ENCODE data around the gene GCN1.
"Not testable (repeated sequence)": the region's sequence is repeated elsewhere in the genome, so short reads cannot be mapped to it uniquely, and the experiment has no call there.

The GCN1 gene

GRCh38 chr12:120194534-120195395, at the start of gene GCN1:
Gene GCN1, minus strand, starts transcription at chr12:120194715. Its CDS starts 18 bp downstream, at chr12:120194697.
- in situ Hi-C loops (cut with HindIII; ENCODE audit: low sequenced_read_pairs) = no loop called here

GRCh38 chr12:120242971-120243699, 48.6 kb upstream of the GCN1 start:
- in situ Hi-C loops (cut with HindIII; ENCODE audit: low sequenced_read_pairs) = no loop called here

- in situ Hi-C loops (cut with HindIII; ENCODE audit: low sequenced_read_pairs) = no loop called here
Observed at GRCh38 chr12:120242275-120242799, 47.8 kb upstream of the GCN1 start.

GRCh38 chr12:120241561-120242274, 47.2 kb upstream of the GCN1 start:
- in situ Hi-C loops (cut with HindIII; ENCODE audit: low sequenced_read_pairs) = no loop called here

- in situ Hi-C loops (cut with HindIII; ENCODE audit: low sequenced_read_pairs) = no loop called here
Observed at GRCh38 chr12:120240495-120240833, 45.9 kb upstream of the GCN1 start.

GRCh38 chr12:120239776-120240494, 45.4 kb upstream of the GCN1 start:
- in situ Hi-C loops (cut with HindIII; ENCODE audit: low sequenced_read_pairs) = no loop called here

GRCh38 chr12:120238839-120239445, 44.4 kb upstream of the GCN1 start:
- in situ Hi-C loops (cut with HindIII; ENCODE audit: low sequenced_read_pairs) = no loop called here

GRCh38 chr12:120238217-120238616, 43.7 kb upstream of the GCN1 start:
- in situ Hi-C loops (cut with HindIII; ENCODE audit: low sequenced_read_pairs) = no loop called here

- in situ Hi-C loops (cut with HindIII; ENCODE audit: low sequenced_read_pairs) = no loop called here
Observed at GRCh38 chr12:120237360-120238171, 43.1 kb upstream of the GCN1 start.

GRCh38 chr12:120236809-120237208, 42.3 kb upstream of the GCN1 start:
- in situ Hi-C loops (cut with HindIII; ENCODE audit: low sequenced_read_pairs) = not testable (repeated sequence)

- in situ Hi-C loops (cut with HindIII; ENCODE audit: low sequenced_read_pairs) = no loop called here
Observed at GRCh38 chr12:120235369-120236323, 41.1 kb upstream of the GCN1 start.

- in situ Hi-C loops (cut with HindIII; ENCODE audit: low sequenced_read_pairs) = no loop called here
Observed at GRCh38 chr12:120234643-120235368, 40.3 kb upstream of the GCN1 start.

- in situ Hi-C loops (cut with HindIII; ENCODE audit: low sequenced_read_pairs) = no loop called here
Observed at GRCh38 chr12:120231316-120232011, 36.9 kb upstream of the GCN1 start.

GRCh38 chr12:120230974-120231315, 36.4 kb upstream of the GCN1 start:
- in situ Hi-C loops (cut with HindIII; ENCODE audit: low sequenced_read_pairs) = no loop called here

- in situ Hi-C loops (cut with HindIII; ENCODE audit: low sequenced_read_pairs) = no loop called here
Observed at GRCh38 chr12:120230326-120230973, 35.9 kb upstream of the GCN1 start.

- in situ Hi-C loops (cut with HindIII; ENCODE audit: low sequenced_read_pairs) = loop anchor here (5.0 kb wide), 1 partner anchor 38 kb away; the partner anchor contains the start of gene PXN
Observed at GRCh38 chr12:120229487-120230325, 35.2 kb upstream of the GCN1 start.

All from endothelial cell of hepatic sinusoid (primary cell).